ENCODE measurements around the gene MAP3K3.

Gene MAP3K3

DNA sequence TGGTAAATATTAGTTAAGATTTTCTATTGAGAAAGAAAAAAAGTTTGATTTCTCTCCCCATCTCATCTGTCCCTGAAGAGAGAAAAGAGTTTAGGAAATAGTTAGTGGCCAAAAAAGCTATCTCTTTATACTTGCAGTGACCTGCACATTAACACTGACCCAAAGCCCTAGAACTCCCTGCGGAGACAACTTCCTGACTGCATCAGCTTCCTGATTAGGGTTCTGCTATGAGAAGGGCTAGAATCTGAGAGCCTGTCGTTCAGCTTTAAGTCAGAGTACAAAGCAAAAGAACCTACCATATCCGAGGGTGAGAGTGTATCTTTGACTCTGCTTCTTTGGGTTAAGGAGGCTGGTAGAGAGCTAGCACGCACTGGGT, 53.0 kb downstream of the MAP3K3 start:
- no peaks in the 10 kb centered on the region for H3K27me3 ChIP-seq (ENCODE audit: control insufficient read depth in 1 of 2, insufficient read depth in 1 of 2, low read length in 2 of 2)
- H4K91ac ChIP-seq (ENCODE audit: low read length), result no peak overlapping the region
- H3K79me1 ChIP-seq (replicated peaks; ENCODE audit: low read length, poor library complexity, severe bottlenecking), result peaks cover 16% of the 10 kb centered on the region
- no peak overlapping the region for H2BK5ac ChIP-seq (ENCODE audit: low read depth, low read length, poor library complexity, severe bottlenecking)
- H3K27ac ChIP-seq (ENCODE audit: low read length, poor library complexity, severe bottlenecking), result peak overlapping the region; percentile 40
- peak overlapping the region; percentile 57 for H3K9ac ChIP-seq (ENCODE audit: low read length)
- peak overlapping the region in 1 of 2 experiments; percentile 54 for H3K4me3 ChIP-seq (ENCODE audit: insufficient read depth in 1 of 2, low read depth in 1 of 2, low read length in 2 of 2)
- DNase-seq, result peak; percentile 33
- WGBS, result 32% methylated on average over 4 of the region's 4 CpGs
- peak overlapping the region in 1 of 2 experiments; percentile 23 for H3K23ac ChIP-seq (ENCODE audit: low read length in 2 of 2)
- no peak overlapping the region for H3K14ac ChIP-seq (ENCODE audit: low read length in 2 of 2)
- no peak overlapping the region for H2BK120ac ChIP-seq (ENCODE audit: low read depth, low read length)
- H2BK15ac ChIP-seq (ENCODE audit: low read depth, poor library complexity, severe bottlenecking), result no peak overlapping the region
- peak overlapping the region in 1 of 2 experiments; percentile 33 for H2BK12ac ChIP-seq (ENCODE audit: low read length in 2 of 2)
- no peaks in the 10 kb centered on the region for H3K9me3 ChIP-seq (ENCODE audit: control insufficient read depth, low read length)
- H2AK5ac ChIP-seq (ENCODE audit: low read length, severe bottlenecking), result no peak overlapping the region
- peak overlapping the region; percentile 39 for H4K8ac ChIP-seq (ENCODE audit: low read length)
- peaks cover 11 to 39% of the 10 kb centered on the region in 2 experiments for H3K36me3 ChIP-seq (ENCODE audit: control insufficient read depth in 1 of 2, insufficient read depth in 2 of 2, low read depth in 1 of 2, low read length in 2 of 2)
- H3K4ac ChIP-seq (ENCODE audit: low read depth in 1 of 2, low read length in 2 of 2), result peak overlapping the region in 1 of 2 experiments; percentile 6
- no peak overlapping the region for H3K4me2 ChIP-seq (ENCODE audit: low read length, poor library complexity, severe bottlenecking)
- no peak overlapping the region for H2AFZ ChIP-seq (ENCODE audit: low read depth, low read length)
- H3K4me1 ChIP-seq (ENCODE audit: control insufficient read depth, insufficient read depth, low read depth, low read length), result peaks cover 7% of the 10 kb centered on the region
- peak overlapping the region; percentile 40 to 49 for H3K18ac ChIP-seq (ENCODE audit: low read depth in 1 of 2, low read length in 2 of 2)

DNA sequence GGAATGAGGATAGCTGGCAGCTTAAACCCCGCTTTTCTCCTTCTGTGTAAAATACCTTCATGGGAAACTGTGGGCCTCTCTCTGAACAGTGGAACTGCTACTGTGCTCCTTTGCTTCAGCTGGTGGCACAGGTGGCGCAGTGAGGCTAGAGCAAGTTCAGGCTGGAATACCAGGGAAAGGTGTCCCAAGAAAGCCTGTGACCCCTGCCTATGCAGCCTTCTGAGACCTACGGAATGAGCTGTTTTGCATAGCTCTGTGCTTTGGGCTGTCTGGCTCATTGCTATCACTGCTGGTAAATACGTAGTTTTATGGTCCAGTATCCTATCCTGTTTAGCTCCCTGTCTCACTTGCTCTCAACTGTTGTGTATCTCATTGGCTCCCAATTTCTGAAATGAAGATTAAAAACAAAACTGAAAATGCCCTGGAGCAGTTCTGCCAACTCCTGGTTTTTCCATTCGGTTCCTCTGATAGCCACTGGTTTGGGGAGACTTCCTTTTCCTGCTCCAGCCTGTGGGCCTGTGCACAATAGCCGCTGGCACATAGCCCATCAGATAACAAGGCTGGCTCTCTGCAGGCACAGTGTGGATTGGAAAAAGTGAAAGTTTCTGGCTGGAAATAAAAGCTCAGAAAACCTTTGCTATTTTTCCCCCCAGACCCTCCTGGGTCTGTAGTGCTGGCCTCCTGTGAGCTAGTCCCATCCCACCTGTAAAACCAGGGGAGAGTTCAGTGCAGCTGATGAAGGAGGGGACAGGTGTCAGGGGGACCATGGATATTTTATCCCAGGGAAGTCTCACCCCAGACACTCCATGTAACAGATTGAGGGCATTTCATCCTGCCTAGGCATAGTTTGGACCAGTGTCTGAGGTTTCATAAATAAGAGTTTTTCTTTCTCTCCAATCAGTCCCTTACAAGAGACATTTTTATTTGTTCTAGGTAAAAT, 53.7 kb downstream of the MAP3K3 start:
- peak overlapping the region; percentile 40 for H3K27ac ChIP-seq (ENCODE audit: low read length, poor library complexity, severe bottlenecking)
- no peak overlapping the region for H2BK120ac ChIP-seq (ENCODE audit: low read depth, low read length)
- H3K36me3 ChIP-seq (ENCODE audit: control insufficient read depth in 1 of 2, insufficient read depth in 2 of 2, low read depth in 1 of 2, low read length in 2 of 2), result peaks cover 11 to 41% of the 10 kb centered on the region in 2 experiments
- peak overlapping the region; percentile 12 for H4K91ac ChIP-seq (ENCODE audit: low read length)
- H3K4ac ChIP-seq (ENCODE audit: low read depth in 1 of 2, low read length in 2 of 2), result peak overlapping the region in 1 of 2 experiments; percentile 6
- H2AK5ac ChIP-seq (ENCODE audit: low read length, severe bottlenecking), result no peak overlapping the region
- H3K4me1 ChIP-seq (ENCODE audit: control insufficient read depth, insufficient read depth, low read depth, low read length), result peaks cover 7% of the 10 kb centered on the region
- H3K18ac ChIP-seq (ENCODE audit: low read depth in 1 of 2, low read length in 2 of 2), result peak overlapping the region; percentile 40 to 49
- H3K4me2 ChIP-seq (ENCODE audit: low read length, poor library complexity, severe bottlenecking), result no peak overlapping the region
- peak overlapping the region in 1 of 2 experiments; percentile 33 for H2BK12ac ChIP-seq (ENCODE audit: low read length in 2 of 2)
- 55% methylated on average over 6 of the region's 6 CpGs for WGBS
- peaks cover 15% of the 10 kb centered on the region for H3K79me1 ChIP-seq (replicated peaks; ENCODE audit: low read length, poor library complexity, severe bottlenecking)
- peak overlapping the region; percentile 39 for H4K8ac ChIP-seq (ENCODE audit: low read length)
- H2BK15ac ChIP-seq (ENCODE audit: low read depth, poor library complexity, severe bottlenecking), result no peak overlapping the region
- no peak overlapping the region for H2AFZ ChIP-seq (ENCODE audit: low read depth, low read length)
- peak overlapping the region; percentile 57 for H3K9ac ChIP-seq (ENCODE audit: low read length)
- H3K23ac ChIP-seq (ENCODE audit: low read length in 2 of 2), result peak overlapping the region in 1 of 2 experiments; percentile 23
- peak overlapping the region in 1 of 2 experiments; percentile 87 for H3K14ac ChIP-seq (ENCODE audit: low read length in 2 of 2)
- H3K9me3 ChIP-seq (ENCODE audit: control insufficient read depth, low read length), result no peaks in the 10 kb centered on the region
- DNase-seq, result peak; percentile 86
- no peaks in the 10 kb centered on the region for H3K27me3 ChIP-seq (ENCODE audit: control insufficient read depth in 1 of 2, insufficient read depth in 1 of 2, low read length in 2 of 2)
- H3K4me3 ChIP-seq (ENCODE audit: insufficient read depth in 1 of 2, low read depth in 1 of 2, low read length in 2 of 2), result peak overlapping the region in 1 of 2 experiments; percentile 54
- H2BK5ac ChIP-seq (ENCODE audit: low read depth, low read length, poor library complexity, severe bottlenecking), result no peak overlapping the region

DNA sequence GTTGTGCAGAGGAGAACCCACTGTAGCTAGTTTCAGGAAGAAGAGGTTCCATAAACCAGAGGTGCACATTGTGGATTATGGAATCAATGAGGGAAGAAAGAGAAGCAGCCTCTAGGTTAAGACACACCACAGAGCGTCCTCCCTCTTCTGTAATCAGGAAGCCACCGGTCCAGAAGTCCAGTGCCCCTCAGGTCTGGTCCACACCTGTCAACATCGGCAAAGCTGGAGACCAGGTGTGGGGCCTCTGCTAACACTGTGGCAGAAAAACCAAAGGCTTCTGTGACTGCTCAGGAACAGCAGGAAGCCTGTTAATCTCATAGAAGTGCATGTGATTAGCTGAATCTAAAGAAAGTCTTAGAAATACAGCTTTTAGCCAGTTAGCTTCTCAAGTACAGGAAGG, 54.4 kb downstream of the MAP3K3 start:
- peak overlapping the region; percentile 57 for H3K9ac ChIP-seq (ENCODE audit: low read length)
- no peaks in the 10 kb centered on the region for H3K27me3 ChIP-seq (ENCODE audit: control insufficient read depth in 1 of 2, insufficient read depth in 1 of 2, low read length in 2 of 2)
- no peaks in the 10 kb centered on the region for H3K9me3 ChIP-seq (ENCODE audit: control insufficient read depth, low read length)
- H2BK5ac ChIP-seq (ENCODE audit: low read depth, low read length, poor library complexity, severe bottlenecking), result no peak overlapping the region
- H2BK15ac ChIP-seq (ENCODE audit: low read depth, poor library complexity, severe bottlenecking), result no peak overlapping the region
- H2BK120ac ChIP-seq (ENCODE audit: low read depth, low read length), result no peak overlapping the region
- H2BK12ac ChIP-seq (ENCODE audit: low read length in 2 of 2), result peak overlapping the region in 1 of 2 experiments; percentile 35
- H4K8ac ChIP-seq (ENCODE audit: low read length), result no peak overlapping the region
- no peak overlapping the region for H3K4me3 ChIP-seq (ENCODE audit: insufficient read depth in 1 of 2, low read depth in 1 of 2, low read length in 2 of 2)
- H3K4me2 ChIP-seq (ENCODE audit: low read length, poor library complexity, severe bottlenecking), result no peak overlapping the region
- no peak overlapping the region for H3K27ac ChIP-seq (ENCODE audit: low read length, poor library complexity, severe bottlenecking)
- H3K14ac ChIP-seq (ENCODE audit: low read length in 2 of 2), result no peak overlapping the region
- peaks cover 13 to 43% of the 10 kb centered on the region in 2 experiments for H3K36me3 ChIP-seq (ENCODE audit: control insufficient read depth in 1 of 2, insufficient read depth in 2 of 2, low read depth in 1 of 2, low read length in 2 of 2)
- no peak overlapping the region for H3K18ac ChIP-seq (ENCODE audit: low read depth in 1 of 2, low read length in 2 of 2)
- peaks cover 7% of the 10 kb centered on the region for H3K4me1 ChIP-seq (ENCODE audit: control insufficient read depth, insufficient read depth, low read depth, low read length)
- H3K79me1 ChIP-seq (replicated peaks; ENCODE audit: low read length, poor library complexity, severe bottlenecking), result peaks cover 16% of the 10 kb centered on the region
- no peak overlapping the region for H2AFZ ChIP-seq (ENCODE audit: low read depth, low read length)
- no peak overlapping the region for H4K91ac ChIP-seq (ENCODE audit: low read length)
- WGBS, result 91% methylated on average over 3 of the region's 3 CpGs
- DNase-seq, result no peak
- H3K23ac ChIP-seq (ENCODE audit: low read length in 2 of 2), result no peak overlapping the region
- H2AK5ac ChIP-seq (ENCODE audit: low read length, severe bottlenecking), result no peak overlapping the region
- H3K4ac ChIP-seq (ENCODE audit: low read depth in 1 of 2, low read length in 2 of 2), result no peak overlapping the region

DNA sequence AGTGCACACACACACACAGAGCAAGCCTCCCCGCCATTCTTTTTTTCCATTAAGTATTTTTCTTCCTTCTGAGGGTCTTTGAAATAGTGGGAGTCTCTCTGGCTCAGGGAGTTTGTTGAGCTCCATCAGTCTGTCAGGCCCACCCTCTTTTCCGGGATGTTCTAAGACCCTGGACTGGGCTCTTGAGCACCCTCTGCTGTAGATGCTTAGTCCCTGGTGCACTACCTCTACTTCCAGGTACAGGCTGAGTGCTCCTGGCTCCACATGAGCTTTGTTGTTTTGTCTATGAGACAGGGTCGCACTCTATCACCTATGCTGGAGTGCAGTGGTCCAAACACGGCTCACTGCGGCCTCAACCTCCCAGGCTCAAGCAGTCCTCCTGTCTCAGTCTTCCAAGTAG, 57.0 kb downstream of the MAP3K3 start:
- no peak overlapping the region for H2BK15ac ChIP-seq (ENCODE audit: low read depth, poor library complexity, severe bottlenecking)
- no peaks in the 10 kb centered on the region for H3K27me3 ChIP-seq (ENCODE audit: control insufficient read depth in 1 of 2, insufficient read depth in 1 of 2, low read length in 2 of 2)
- H3K9me3 ChIP-seq (ENCODE audit: control insufficient read depth, low read length), result no peaks in the 10 kb centered on the region
- H3K4ac ChIP-seq (ENCODE audit: low read depth in 1 of 2, low read length in 2 of 2), result no peak overlapping the region
- H2BK5ac ChIP-seq (ENCODE audit: low read depth, low read length, poor library complexity, severe bottlenecking), result no peak overlapping the region
- H3K4me1 ChIP-seq (ENCODE audit: control insufficient read depth, insufficient read depth, low read depth, low read length), result peaks cover 7% of the 10 kb centered on the region
- peaks cover 21 to 54% of the 10 kb centered on the region in 2 experiments for H3K36me3 ChIP-seq (ENCODE audit: control insufficient read depth in 1 of 2, insufficient read depth in 2 of 2, low read depth in 1 of 2, low read length in 2 of 2)
- H3K18ac ChIP-seq (ENCODE audit: low read depth in 1 of 2, low read length in 2 of 2), result no peak overlapping the region
- no peak overlapping the region for H2AFZ ChIP-seq (ENCODE audit: low read depth, low read length)
- no peak overlapping the region for H3K4me2 ChIP-seq (ENCODE audit: low read length, poor library complexity, severe bottlenecking)
- no peak overlapping the region for H3K23ac ChIP-seq (ENCODE audit: low read length in 2 of 2)
- H3K9ac ChIP-seq (ENCODE audit: low read length), result no peak overlapping the region
- no peak overlapping the region for H2AK5ac ChIP-seq (ENCODE audit: low read length, severe bottlenecking)
- no peak overlapping the region for H4K8ac ChIP-seq (ENCODE audit: low read length)
- WGBS, result 100% methylated on average over 4 of the region's 5 CpGs
- no peak overlapping the region for H3K27ac ChIP-seq (ENCODE audit: low read length, poor library complexity, severe bottlenecking)
- no peak overlapping the region for H3K14ac ChIP-seq (ENCODE audit: low read length in 2 of 2)
- H3K4me3 ChIP-seq (ENCODE audit: insufficient read depth in 1 of 2, low read depth in 1 of 2, low read length in 2 of 2), result no peak overlapping the region
- H2BK120ac ChIP-seq (ENCODE audit: low read depth, low read length), result no peak overlapping the region
- peaks cover 15% of the 10 kb centered on the region for H3K79me1 ChIP-seq (replicated peaks; ENCODE audit: low read length, poor library complexity, severe bottlenecking)
- no peak overlapping the region for H2BK12ac ChIP-seq (ENCODE audit: low read length in 2 of 2)
- no peak overlapping the region for H4K91ac ChIP-seq (ENCODE audit: low read length)
- DNase-seq, result no peak

Measured in mesenchymal stem cell (in vitro differentiated cells and primary cell).